Esophagus (tissue), 2 donors: Measurements from ENCODE around the gene BLOC1S4. TPM values are rescaled to one million over a fixed set of nuclear protein-coding genes. Genes with fewer than 3 reads are reported as not detected.

Experiments used
- H3K27ac ChIP-seq, 2 donors: one replicate each; pipeline ENCODE4 v1.5.1; 2013; ENCODE audit warnings: low read depth in 2 of 2, mild to moderate bottlenecking in 2 of 2, inconsistent platforms in 1 of 2, low read length in 1 of 2, moderate library complexity in 1 of 2
- H3K27me3 ChIP-seq, 2 donors: one replicate each; pipeline ENCODE4 v1.6.1; 2013; ENCODE audit warnings: low read length in 2 of 2, control low read depth in 1 of 2, mild to moderate bottlenecking in 1 of 2; ENCODE audit not compliant: insufficient read depth in 2 of 2, control insufficient read depth in 1 of 2
- H3K36me3 ChIP-seq, 2 donors: one replicate each; pipeline ENCODE4 v1.6.1; 2013; ENCODE audit warnings: low read length in 1 of 2; ENCODE audit not compliant: control insufficient read depth in 2 of 2, insufficient read depth in 2 of 2
- H3K4me1 ChIP-seq, 2 donors: one replicate each; pipeline ENCODE4 v1.6.1; 2013; ENCODE audit warnings: low read length in 1 of 2; ENCODE audit not compliant: control insufficient read depth in 2 of 2, insufficient read depth in 2 of 2
- H3K4me3 ChIP-seq, 2 donors: one replicate each; pipeline ENCODE4 v1.5.1; 2013; ENCODE audit warnings: low read length in 2 of 2, mild to moderate bottlenecking in 2 of 2, low read depth in 1 of 2, moderate library complexity in 1 of 2
- H3K9me3 ChIP-seq, 2 donors: one replicate each; pipeline ENCODE4 v1.6.1; 2013; ENCODE audit warnings: mild to moderate bottlenecking in 2 of 2, low read depth in 1 of 2, low read length in 1 of 2, moderate library complexity in 1 of 2; ENCODE audit not compliant: control insufficient read depth in 2 of 2, insufficient read depth in 1 of 2
- WGBS, 2 donors: extraction: QIAGEN DNeasy Blood & Tissue Kit; methylation state at CpG; one replicate each; pipeline ENCODE4 v1.1.7; 2013; 5-methylcytosine and 5-hydroxymethylcytosine counted together
- polyA plus RNA-seq, 2 donors: library from polyadenylated mRNA; stranded (reverse); fragments of 200-250 nt; gene quantifications; one replicate each; pipeline ENCODE4 v1.2.3, GENCODE V29; 2013
- donor health status: healthy with polysubstance abuse.
- donor health status: Bipolar disorder and iron deficiency.

Gene BLOC1S4
- polyA plus RNA-seq, 2 donors = 5.4 to 9.9 TPM

DNA sequence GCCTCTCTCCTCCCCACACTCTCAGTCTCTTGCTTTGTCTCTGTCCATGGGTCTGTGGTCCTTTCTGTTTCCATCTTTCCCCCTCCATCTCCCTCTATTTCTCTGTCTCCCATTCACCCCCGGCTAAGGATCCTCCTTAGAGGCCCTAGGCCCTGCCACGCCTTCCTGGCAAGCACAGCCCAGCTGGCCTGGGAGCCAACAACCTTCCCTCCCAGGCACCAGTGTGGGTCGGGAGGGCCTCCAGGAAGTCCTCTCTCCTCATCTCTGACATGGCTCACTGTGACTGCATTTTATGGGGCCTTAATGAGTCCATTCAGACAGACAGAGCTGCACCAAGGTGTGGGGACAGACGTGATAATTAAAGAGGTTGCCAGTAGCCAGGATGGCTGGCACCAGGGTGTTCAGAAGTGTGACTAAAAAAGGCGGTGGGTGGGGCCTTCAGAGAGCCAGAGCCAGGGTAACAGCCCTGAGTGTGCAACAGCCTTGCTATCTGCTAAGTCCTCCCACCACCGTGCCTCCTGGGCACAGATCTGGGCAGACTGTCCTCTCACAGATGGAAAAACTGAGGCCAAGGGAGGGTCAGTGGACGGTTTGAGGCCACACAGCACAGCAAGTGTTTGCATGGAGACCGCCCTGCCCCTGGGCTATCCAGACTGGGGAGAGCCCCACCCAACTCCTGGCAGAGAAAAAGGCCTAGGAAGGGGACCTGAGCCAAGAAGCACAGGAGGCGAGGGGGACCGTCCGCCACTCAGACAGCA, 31.5 kb downstream of the BLOC1S4 start:
- H3K4me1 ChIP-seq = peaks cover 8 to 43% of the 10 kb centered on the region in 2 donors
- H3K36me3 ChIP-seq = no peaks in the 10 kb centered on the region
- no peak overlapping the region for H3K4me3 ChIP-seq
- 39% methylated on average over 11 of the region's 11 CpGs for WGBS, 2 donors
- no peaks in the 10 kb centered on the region for H3K9me3 ChIP-seq
- no peaks in the 10 kb centered on the region for H3K27me3 ChIP-seq
- H3K27ac ChIP-seq = peak overlapping the region; percentile 68 to 77

- Histone ChIP-seq H3K9me3 (no peaks in the 10 kb centered on the region), H3K36me3 (no peaks in the 10 kb centered on the region), H3K4me1 (peaks cover 8 to 43% of the 10 kb centered on the region in 2 donors), H3K4me3 (no peak overlapping the region), H3K27ac (peak overlapping the region; percentile 68 to 77), H3K27me3 (no peaks in the 10 kb centered on the region)
- WGBS, 2 donors = 84 to 90% methylated on average over 9 of the region's 9 CpGs
Measured at GRCh38 chr4:6748286-6748685, 32.3 kb downstream of the BLOC1S4 start.

GRCh38 chr4:6749340-6750171, 33.6 kb downstream of the BLOC1S4 start:
- H3K9me3 ChIP-seq = no peaks in the 10 kb centered on the region
- WGBS, 2 donors = 35 to 40% methylated on average over 25 of the region's 25 CpGs
- H3K36me3 ChIP-seq = no peaks in the 10 kb centered on the region
- no peaks in the 10 kb centered on the region for H3K27me3 ChIP-seq
- no peak overlapping the region for H3K4me3 ChIP-seq
- H3K4me1 ChIP-seq = peaks cover 8 to 43% of the 10 kb centered on the region in 2 donors
- peak overlapping the region; percentile 91 to 96 for H3K27ac ChIP-seq

DNA sequence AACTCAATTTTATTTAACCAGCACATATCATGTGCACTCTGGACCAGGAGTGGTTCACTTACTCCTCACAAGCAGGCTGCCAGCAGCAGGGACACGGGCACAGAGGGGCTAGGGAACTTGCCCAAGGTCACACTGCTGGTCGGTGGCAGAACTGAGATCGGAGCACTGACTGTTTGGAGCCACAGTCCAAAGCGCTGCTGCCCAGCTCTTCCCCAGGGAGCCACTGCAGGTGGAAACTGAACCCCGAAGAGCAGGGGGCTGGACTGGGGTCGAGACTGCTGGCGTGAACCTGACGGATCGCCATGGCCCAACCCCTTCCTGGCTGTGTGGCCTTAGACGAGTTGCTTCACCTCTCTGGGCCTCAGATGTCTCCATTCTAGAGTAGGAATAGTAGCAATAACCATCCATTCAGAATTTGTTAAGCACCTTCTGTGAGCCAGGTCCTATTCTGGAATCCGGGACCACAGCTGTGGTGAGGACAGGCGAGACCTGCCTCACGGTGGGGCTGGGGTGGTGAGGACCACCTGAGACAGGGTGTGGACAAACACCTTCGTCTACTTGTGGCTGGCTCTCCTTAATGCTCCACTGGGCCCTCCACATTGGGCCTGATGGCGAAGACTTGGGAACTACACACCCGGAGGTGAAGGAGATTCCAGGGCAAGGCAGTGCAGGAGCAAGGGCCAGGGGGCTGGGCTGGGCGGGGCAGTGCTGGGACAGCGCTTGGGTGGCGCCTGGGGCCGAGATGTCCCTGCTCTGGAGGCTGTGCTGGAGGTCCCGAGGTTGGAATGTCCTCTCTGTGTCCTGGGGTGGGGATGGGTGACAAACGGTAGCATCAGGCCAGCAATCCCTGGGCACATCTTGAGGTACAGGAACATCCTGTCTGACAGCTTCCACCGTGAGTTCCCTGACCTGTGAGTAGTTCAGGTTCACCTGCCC, 34.6 kb downstream of the BLOC1S4 start:
- H3K36me3 ChIP-seq = no peaks in the 10 kb centered on the region
- H3K27ac ChIP-seq = peak overlapping the region; percentile 91 to 96
- H3K4me3 ChIP-seq = no peak overlapping the region
- WGBS, 2 donors = 71 to 78% methylated on average over 23 of the region's 23 CpGs
- no peaks in the 10 kb centered on the region for H3K9me3 ChIP-seq
- H3K27me3 ChIP-seq = no peaks in the 10 kb centered on the region
- peaks cover 8 to 43% of the 10 kb centered on the region in 2 donors for H3K4me1 ChIP-seq

- 76 to 82% methylated on average over 18 of the region's 18 CpGs for WGBS, 2 donors
- no peaks in the 10 kb centered on the region for H3K27me3 ChIP-seq
- peak overlapping the region; percentile 39 to 77 for H3K27ac ChIP-seq
- no peaks in the 10 kb centered on the region for H3K36me3 ChIP-seq
- H3K4me3 ChIP-seq = no peak overlapping the region
- no peaks in the 10 kb centered on the region for H3K9me3 ChIP-seq
- H3K4me1 ChIP-seq = peaks cover 6 to 36% of the 10 kb centered on the region in 2 donors
Measured at GRCh38 chr4:6751611-6752485, 35.9 kb downstream of the BLOC1S4 start.

DNA sequence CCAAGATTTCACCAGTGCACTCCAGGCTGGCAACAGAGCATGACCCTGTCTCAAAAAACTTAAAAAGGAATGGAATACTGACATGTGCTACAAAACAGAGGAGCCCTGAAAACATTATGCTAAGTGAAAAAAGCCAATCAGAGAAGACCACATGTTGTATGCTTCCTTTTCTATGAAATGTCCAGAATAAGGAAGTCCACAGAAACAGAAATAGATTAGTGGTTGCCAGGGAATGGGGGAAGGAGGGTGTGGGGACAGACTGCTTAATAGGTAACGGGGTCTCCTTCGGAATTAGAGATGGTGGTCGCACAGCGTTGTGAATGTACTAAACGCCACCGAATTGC, 36.5 kb downstream of the BLOC1S4 start:
- Histone ChIP-seq H3K36me3 (no peaks in the 10 kb centered on the region), H3K4me1 (peaks cover 5 to 30% of the 10 kb centered on the region in 2 donors), H3K27ac (peak overlapping the region in 1 of 2 donors; percentile 69), H3K9me3 (no peaks in the 10 kb centered on the region), H3K4me3 (no peak overlapping the region), H3K27me3 (no peaks in the 10 kb centered on the region)
- 83 to 90% methylated on average over 6 of the region's 6 CpGs for WGBS, 2 donors

- no peaks in the 10 kb centered on the region for H3K36me3 ChIP-seq
- H3K27ac ChIP-seq = peak overlapping the region; percentile 48 to 69
- H3K9me3 ChIP-seq = no peaks in the 10 kb centered on the region
- no peak overlapping the region for H3K4me3 ChIP-seq
- WGBS, 2 donors = 81 to 83% methylated on average over 18 of the region's 18 CpGs
- no peaks in the 10 kb centered on the region for H3K27me3 ChIP-seq
- H3K4me1 ChIP-seq = peaks cover 4 to 24% of the 10 kb centered on the region in 2 donors
Measured at GRCh38 chr4:6753103-6753560, 37.2 kb downstream of the BLOC1S4 start.

GRCh38 chr4:6753891-6754290, 37.9 kb downstream of the BLOC1S4 start:
- Histone ChIP-seq H3K27ac (peak overlapping the region; percentile 30 to 80), H3K27me3 (no peaks in the 10 kb centered on the region), H3K9me3 (no peaks in the 10 kb centered on the region), H3K4me1 (peaks cover 0 to 21% of the 10 kb centered on the region in 2 donors), H3K36me3 (no peaks in the 10 kb centered on the region), H3K4me3 (no peak overlapping the region)
- 83 to 85% methylated on average over 9 of the region's 9 CpGs for WGBS, 2 donors
